A172 (cell line): ENCODE data around the gene SIX6. TPM values are rescaled to one million over a fixed set of nuclear protein-coding genes. Genes with fewer than 3 reads are reported as not detected.

ENCODE experiments used
- DNase-seq: peaks from one replicate; pipeline ENCODE4 v3.0.0-alpha.2; 2015; ENCODE audit warnings: low spot score
- total RNA-seq: library from RNA; depleted of rRNA; stranded (reverse); fragments of >200 nt; shearing (Covaris generic); gene quantifications from 2 replicates; pipeline ENCODE4 v1.2.3, GENCODE V29; 2014; rRNA removed

The SIX6 gene
- total RNA-seq, 1 experiment from 2014 or later: not detected

DNA sequence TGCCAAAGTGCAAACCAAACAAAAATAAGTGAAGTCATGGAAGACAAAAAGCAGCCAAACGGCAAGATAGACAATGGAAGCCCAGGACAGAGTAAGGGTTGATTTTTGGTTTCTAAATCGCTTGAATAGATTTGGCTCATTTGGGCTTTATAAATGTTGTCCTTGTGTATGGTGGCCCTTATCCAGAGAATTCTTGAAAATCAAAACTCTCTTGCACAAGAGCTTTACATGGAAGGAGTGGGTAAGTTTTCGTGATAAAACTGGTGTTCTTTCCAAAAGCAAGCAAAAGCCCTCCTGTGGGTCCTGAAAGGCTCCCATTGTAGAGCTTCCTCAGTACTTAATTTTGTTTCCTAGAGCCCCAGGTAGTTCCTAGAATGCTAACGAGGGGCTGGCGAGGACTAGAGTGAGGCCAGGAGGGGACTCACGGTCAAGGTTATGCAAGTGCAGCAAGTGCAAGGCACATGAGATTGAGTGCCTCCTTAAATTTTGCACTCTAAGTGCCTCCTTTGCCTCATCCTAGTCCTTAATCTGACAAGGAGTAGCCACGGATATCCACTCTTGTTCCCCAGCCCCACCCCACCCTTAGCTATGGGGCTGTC lies 4.1 kb downstream of the SIX6 start:
- DNase-seq: no peak

DNA sequence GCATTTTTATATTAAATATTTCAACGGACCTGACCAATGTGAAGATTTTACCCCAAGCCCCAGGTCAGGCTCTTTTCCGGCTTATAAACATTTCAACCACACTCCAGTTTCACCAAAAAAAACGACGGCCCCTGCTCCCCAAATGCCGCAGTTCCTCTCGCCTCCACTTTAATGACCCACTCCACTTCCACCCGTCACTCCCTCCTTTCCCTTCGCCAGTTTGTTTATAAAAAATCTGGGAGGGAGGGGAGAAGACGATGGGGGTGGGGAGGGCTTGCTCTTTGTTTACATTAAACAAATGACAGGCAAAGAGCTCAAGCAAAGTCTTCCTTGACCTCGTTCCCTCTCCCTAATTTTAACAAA lies 5.4 kb downstream of the SIX6 start:
- DNase-seq: no peak

DNA sequence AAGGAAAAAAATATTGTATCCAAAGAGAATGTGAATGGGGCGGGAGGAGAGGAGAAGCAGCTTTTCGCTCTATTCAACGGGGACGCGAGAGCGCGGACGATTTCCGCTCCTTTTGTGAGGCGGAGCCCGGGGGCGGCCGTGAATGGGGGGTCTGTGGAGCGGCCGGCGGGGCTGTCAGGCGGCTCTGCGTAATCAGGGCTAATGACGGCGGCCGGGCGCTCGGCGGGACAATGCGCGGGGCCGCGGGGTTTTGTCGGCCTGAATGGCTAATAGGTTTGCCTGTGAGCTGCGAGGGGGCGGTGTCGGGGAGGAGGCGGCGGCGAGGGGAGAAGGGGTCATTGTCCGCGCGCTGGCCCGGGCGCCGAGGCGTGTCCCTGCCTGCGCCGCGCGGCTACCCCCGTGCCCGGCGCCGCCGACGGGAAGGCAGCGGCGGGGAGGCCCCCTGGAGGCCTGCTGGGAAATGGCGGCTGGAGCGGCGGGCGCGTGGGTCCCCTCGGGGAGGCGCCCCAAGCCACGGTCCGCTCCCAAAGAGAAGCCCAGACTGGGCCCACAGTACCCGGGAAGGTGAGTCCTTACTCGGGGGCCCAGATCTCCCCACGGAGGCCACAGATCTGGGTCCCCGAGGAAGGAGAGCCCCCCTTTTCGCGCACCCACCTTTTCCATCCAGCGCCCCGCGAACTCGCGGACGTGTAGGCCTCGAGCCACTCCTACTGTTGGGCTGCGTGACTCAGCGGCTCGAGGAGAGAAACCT lies 6.0 kb downstream of the SIX6 start:
- no peak for DNase-seq

DNA sequence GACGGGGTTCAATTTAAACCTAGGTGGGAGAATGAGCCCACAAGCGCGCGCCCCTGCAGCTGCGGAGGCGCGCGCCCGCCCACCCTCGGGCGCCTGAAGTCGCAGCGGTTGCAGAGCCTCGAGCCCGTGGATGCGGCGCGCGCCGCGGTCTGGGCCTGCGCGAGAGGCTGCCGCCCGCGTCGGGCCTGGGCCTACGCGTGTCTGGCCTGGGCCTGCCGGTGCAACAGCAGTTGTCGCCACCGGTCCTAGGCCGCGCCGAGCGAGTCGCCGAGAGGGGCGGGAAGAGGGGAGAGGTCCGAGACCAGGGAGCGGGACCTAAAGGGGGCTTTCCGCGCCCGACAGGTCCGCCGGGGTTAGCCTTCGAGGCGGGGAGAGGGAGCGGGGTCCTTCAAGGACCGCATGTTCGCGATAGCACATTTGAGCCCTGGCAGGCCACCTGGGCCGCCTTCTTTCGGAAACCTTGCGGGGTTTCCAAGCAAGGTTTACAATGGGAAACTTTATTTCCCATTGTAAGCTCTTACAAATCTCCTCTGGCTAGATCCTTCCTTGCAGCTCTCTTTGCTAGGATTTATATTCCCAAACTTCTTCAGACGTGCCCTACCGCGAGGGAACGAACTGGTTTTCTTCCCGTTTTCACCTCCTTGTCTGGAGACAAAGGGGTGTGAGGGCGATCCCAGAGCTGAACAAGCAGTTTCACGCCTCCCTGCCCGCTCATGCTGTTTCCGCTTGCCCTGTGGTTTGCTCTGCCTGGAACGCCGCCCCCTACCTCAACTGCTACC lies 6.8 kb downstream of the SIX6 start:
- no peak for DNase-seq

DNA sequence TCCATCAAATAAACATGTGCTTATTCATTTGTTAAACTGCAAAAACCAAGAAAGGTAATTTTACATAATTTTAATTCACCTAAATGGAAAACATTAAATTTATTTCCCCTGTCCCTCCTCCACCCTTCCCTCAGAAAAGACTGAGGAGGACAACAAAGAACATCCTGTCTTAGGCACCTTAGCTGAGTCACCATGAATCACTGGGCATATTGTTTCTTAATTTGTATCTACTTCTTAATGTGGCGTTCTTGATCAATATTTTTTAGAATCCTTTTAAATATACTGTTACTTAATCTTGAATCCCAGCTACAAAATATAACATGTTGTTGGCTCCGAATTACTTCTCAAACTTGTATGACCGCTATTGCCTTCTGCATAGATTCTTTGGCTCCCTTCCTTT lies 23.5 kb downstream of the SIX6 start:
- peak; percentile 7 for DNase-seq

DNA sequence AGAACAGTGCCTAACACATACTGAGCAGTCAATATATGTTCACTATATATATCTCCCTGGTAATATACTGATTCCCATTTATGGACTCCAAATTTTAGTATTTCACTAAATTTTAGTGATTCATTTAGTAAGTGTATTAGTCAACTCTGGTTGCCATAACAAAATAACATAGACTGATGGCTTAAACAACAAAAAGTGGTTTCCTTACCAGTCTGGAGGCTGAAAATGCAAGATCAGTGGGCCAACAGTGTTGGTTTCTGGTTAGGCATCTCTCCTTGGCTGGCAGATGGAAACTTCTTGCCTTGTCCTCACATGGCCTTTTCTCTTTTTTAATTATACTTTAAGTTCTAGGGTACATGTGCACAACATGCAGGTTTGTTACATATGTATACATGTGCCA lies 28.7 kb downstream of the SIX6 start:
- DNase-seq: no peak

DNA sequence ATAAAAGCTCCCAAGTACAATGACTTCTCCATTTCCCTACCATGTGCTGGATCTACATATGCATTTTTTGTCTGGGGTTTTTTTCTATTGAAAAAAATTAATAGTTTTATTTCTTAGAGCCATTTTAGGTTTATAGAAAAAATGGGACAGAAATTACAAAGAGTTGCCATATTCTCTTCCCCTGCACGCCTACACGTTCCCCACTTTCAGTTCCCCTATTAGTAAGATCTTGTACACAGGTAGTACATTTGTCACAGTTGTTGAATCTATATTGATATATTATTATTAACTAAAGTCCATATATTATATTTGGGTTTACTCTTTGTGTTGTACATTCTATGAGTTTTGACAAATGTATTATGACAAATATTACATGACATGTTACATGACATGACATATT lies 35.7 kb downstream of the SIX6 start:
- no peak for DNase-seq

DNA sequence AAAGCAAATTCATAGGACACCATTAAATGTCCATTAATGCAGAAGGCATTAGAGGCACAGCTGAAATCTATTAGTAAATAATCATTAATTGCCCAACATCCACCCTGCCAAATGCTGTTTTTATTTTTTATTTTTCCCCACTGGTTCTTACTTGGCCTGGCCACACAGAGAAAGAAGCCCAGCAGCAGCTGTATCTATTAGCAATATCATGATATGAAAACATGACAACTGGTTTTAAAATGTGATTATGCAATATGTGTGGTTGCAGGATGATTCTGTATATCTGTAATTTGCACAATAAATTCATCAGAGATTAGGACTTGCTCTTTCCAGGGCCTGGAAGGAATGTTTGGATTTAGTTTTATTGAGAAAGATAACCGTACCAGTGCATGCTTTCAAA lies 44.9 kb downstream of the SIX6 start:
- no peak for DNase-seq

DNA sequence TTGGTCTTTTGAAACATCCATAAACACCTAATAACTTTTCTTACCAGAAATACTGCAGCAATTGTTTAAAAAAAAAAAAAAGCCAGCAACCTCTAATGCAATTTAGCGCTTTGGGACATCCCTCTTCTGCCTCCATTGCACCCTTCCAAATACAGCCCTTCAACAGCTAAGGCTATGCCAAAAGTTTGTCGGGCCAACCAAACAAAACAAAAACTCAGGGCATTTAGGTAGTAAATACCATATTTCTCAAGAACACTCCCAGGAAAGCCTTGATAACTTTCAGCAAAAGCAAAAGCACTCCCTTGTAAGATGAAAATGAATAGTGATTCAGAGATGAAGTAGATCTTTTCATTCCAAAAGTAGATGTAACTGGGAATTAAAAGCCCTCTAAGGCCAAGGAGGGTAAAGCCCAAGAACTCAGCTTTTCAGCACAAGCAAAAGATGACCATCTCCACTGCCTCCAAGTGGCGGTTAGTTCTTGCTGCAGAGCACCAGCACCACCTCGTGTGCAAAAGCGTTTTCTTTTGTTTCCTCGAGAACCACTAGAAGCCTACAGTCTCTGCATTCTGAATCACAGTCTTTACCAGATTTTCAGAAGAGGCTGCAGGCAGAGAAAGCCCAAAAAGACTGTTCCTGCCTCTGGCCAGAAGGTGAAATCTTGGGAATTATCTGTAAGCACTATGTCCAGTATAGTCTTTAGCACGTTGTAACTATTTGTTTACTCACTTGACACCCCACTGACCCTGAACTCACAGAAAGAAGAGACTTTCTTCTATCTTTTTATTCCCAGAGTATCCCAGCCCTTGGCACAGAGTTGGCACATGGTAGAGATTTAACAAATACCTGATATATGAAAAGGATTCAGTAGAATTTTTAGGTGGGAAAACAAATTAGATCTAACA lies 53.1 kb downstream of the SIX6 start:
- peak; percentile 69 for DNase-seq

Other genes with a start within 250 kb of the SIX6 start
- gene C14orf39, start 23.1 kb upstream of the SIX6 start, total RNA-seq: not detected in 2 replicates
- gene SIX1, start 140.3 kb downstream of the SIX6 start, total RNA-seq: 1.4 and 3.2 TPM in 2 replicates
- gene SIX4, start 215.2 kb downstream of the SIX6 start, total RNA-seq: 6.5 and 7.5 TPM in 2 replicates
- gene MNAT1, start 225.6 kb downstream of the SIX6 start, total RNA-seq: 29.7 and 39.6 TPM in 2 replicates